ENCODE measurements around the gene ZFPM1. TPM values are rescaled to one million over a fixed set of nuclear protein-coding genes. Genes with fewer than 3 reads are reported as not detected.
"Not testable (repeated sequence)": the region's sequence is repeated elsewhere in the genome, so short reads cannot be mapped to it uniquely, and the experiment has no call there.

ZFPM1 gene
- total and polyA plus RNA-seq, 10 donors = 2.3 to 25.3 (median 8.9) TPM

DNA sequence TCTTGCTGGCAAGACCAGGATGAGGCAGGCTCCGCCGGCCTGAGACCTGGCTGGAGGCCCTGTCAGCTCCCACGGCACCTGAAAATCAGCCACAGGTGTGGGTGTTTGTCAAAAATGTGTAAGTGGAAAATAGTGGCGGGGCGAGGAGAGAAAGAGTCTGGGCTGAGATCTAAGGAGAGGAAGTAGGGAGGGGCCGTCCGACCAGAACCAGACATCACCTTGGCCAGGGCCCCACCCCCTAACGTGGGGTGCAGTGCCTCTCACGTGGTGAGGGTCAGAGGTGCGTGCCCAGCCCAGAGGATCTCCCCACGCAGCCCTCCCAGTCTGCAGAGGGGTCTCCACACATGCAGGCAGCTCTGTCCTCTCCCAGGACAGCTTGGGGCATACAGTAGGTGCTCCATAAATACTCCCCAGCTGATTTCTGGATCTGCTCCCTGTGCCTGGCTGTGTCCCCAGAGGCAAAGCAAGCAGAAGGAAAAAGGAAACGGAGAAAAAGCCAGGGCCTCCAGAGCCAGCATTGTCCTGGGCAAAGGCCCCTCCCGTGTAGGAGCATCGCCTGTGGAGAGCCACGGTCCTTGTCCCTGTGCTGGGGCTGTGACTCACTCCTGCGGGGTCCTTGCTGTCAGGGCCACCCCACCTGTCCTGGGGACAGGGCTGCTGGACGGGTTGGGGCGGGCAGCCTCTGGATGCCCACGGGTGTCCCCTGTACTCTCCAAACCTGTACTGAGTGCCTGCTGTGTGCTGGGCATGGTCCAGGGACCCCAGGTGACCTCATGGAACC, 16.7 kb downstream of the ZFPM1 start:
- no peak for DNase-seq
- intact Hi-C loops (cut with DNase I; ENCODE audit: low total_unique reads) = no loop called here
- H3K4me1 ChIP-seq = peaks cover 44 to 96% (median 76%) of the 10 kb centered on the region in 6 donors

DNA sequence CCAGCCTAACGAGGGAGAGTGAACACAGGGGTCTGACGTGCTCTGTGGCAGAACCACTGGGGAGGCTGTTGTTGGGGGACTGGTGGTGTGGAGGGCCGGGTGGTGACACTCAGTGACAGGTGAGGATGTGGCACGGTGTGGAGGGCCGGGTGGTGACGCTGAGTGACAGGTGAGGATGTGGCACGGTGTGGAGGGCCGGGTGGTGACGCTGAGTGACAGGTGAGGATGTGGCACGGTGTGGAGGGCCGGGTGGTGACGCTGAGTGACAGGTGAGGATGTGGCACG, 17.3 kb downstream of the ZFPM1 start:
- H3K27me3 ChIP-seq (replicated peaks in 1 of 7); H3K4me3 ChIP-seq; DNase-seq; H3K9me3 ChIP-seq; intact Hi-C loops (cut with DNase I; ENCODE audit: low total_unique reads): not testable (repeated sequence)
- Histone ChIP-seq H3K27ac (peak overlapping the region in 4 of 8 donors; percentile 28 to 83 (median 66)), H3K4me1 (peaks cover 40 to 96% (median 72%) of the 10 kb centered on the region in 6 donors), H3K36me3 (peaks cover 0 to 12% (median 0%) of the 10 kb centered on the region in 6 donors)
- 57 to 79% (median 66%) methylated on average over 6 to 9 of the region's 13 CpGs for WGBS, 5 donors

More for the DNA sequence above, 16.7 kb downstream of the ZFPM1 start:
- Histone ChIP-seq H3K27ac (peak overlapping the region in 4 of 8 donors; percentile 28 to 83 (median 66)), H3K36me3 (peaks cover 0 to 11% (median 0%) of the 10 kb centered on the region in 6 donors), H3K4me3 (no peak overlapping the region), H3K27me3 (replicated peaks in 1 of 7) (no peaks in the 10 kb centered on the region), H3K9me3 (no peaks in the 10 kb centered on the region)
- 59 to 65% (median 61%) methylated on average over 18 to 19 of the region's 19 CpGs for WGBS, 5 donors
- TF ChIP-seq POLR2AphosphoS5 (IDR thresholded peaks at IDR 0.05) (peak in 1 of 3 donors; percentile 7), POLR2A (IDR thresholded peaks at IDR 0.05) (no peak)

GRCh38 chr16:88470696-88471095, 17.6 kb downstream of the ZFPM1 start:
- DNase-seq; H3K9me3 ChIP-seq; intact Hi-C loops (cut with DNase I; ENCODE audit: low total_unique reads); H3K27me3 ChIP-seq (replicated peaks in 1 of 7); H3K4me3 ChIP-seq: not testable (repeated sequence)
- WGBS, 5 donors = 59 to 93% (median 68%) methylated on average over 4 to 24 of the region's 24 CpGs
- peak in 2 of 3 donors; percentile 9 to 50 for TF ChIP-seq POLR2AphosphoS5 (IDR thresholded peaks at IDR 0.05)
- Histone ChIP-seq H3K36me3 (peaks cover 0 to 16% (median 0%) of the 10 kb centered on the region in 6 donors), H3K4me1 (peaks cover 37 to 96% (median 68%) of the 10 kb centered on the region in 6 donors), H3K27ac (peak overlapping the region in 4 of 8 donors; percentile 17 to 73 (median 48))

DNA sequence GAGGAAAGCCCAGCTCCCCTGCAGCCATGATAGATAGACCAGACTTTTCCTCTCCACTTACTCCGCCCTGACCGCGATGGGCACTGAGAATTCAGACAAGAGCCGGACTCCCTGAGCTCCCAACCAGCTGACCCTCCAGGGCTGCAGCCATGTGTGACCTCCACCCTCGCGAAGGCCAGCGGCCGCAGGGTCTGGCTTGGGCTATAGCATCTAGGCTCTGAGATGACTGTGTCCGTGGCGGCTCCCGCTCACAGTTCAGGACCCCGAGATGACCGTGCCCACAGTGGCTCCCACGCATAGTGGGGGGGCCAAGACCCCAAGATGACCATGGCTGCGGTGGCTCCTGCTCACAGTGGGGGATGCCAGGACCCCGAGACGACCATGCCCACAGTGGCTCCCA, 18.0 kb downstream of the ZFPM1 start:
- intact Hi-C loops (cut with DNase I; ENCODE audit: low total_unique reads) = no loop called here
- no peaks in the 10 kb centered on the region for H3K9me3 ChIP-seq
- H3K36me3 ChIP-seq = peaks cover 0 to 17% (median 0%) of the 10 kb centered on the region in 6 donors
- 91 to 94% (median 93%) methylated on average over 5 to 17 of the region's 17 CpGs for WGBS, 5 donors
- TF ChIP-seq POLR2A (IDR thresholded peaks at IDR 0.05) (no peak), POLR2AphosphoS5 (IDR thresholded peaks at IDR 0.05) (no peak), CTCF (IDR thresholded peaks at IDR 0.05 in 8 of 11, conservative IDR thresholded peaks at IDR 0.05 in 3 of 11) (no peak)
- peaks cover 32 to 96% (median 64%) of the 10 kb centered on the region in 6 donors for H3K4me1 ChIP-seq
- H3K27me3 ChIP-seq (replicated peaks in 1 of 7) = no peaks in the 10 kb centered on the region
- no peak overlapping the region for H3K4me3 ChIP-seq
- DNase-seq = no peak
- H3K27ac ChIP-seq = peak overlapping the region in 4 of 8 donors; percentile 17 to 73 (median 48)

DNA sequence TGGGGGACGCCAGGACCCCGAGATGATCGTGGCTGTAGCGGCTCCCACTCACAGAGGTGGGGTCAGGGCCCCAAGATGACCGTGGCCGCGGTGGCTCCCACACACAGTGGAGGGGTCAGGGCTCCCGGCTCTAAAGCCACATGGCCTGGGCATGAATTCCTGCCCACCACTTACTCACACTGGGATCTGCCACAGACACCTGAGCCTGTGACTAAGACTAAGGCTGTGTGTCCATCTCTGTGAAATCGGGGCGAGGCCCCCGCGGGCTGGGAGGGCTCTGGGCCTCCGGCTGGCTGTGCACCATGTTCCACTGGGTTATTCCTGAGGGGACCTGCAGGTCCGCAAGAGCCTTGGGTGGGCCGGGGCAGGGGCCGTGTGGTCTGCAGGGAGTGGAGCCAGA, 18.5 kb downstream of the ZFPM1 start:
- Histone ChIP-seq H3K4me3 (no peak overlapping the region), H3K36me3 (peaks cover 0 to 17% (median 0%) of the 10 kb centered on the region in 6 donors), H3K27ac (peak overlapping the region in 3 of 8 donors; percentile 17 to 73 (median 65)), H3K4me1 (peaks cover 28 to 96% (median 59%) of the 10 kb centered on the region in 6 donors), H3K9me3 (no peaks in the 10 kb centered on the region), H3K27me3 (replicated peaks in 1 of 7) (no peaks in the 10 kb centered on the region)
- WGBS, 5 donors = 89 to 97% (median 90%) methylated on average over 9 to 16 of the region's 16 CpGs
- intact Hi-C loops (cut with DNase I; ENCODE audit: low total_unique reads) = no loop called here
- DNase-seq = no peak
- TF ChIP-seq POLR2A (IDR thresholded peaks at IDR 0.05) (no peak), CTCF (IDR thresholded peaks at IDR 0.05 in 8 of 11, conservative IDR thresholded peaks at IDR 0.05 in 3 of 11) (no peak), POLR2AphosphoS5 (IDR thresholded peaks at IDR 0.05) (no peak)
